PFSK-1 (cell line): ENCODE results near the gene MINDY4.

Experiments
- FOXP2 ChIP-seq: optimal IDR thresholded peaks from 2 replicates; pipeline ENCODE3; 2011; ENCODE audit warnings: borderline replicate concordance, control low read depth, inconsistent platforms; ENCODE audit not compliant: insufficient read depth; ENCODE audit errors: extremely low read length, extremely low read depth
- POLR2AphosphoS5 ChIP-seq: IDR thresholded peaks from 2 replicates; pipeline ENCODE4 v1.6.1; 2012; ENCODE audit warnings: low read depth, mild to moderate bottlenecking, control low read depth, low read length, moderate library complexity
- REST ChIP-seq, 2 experiments: IDR thresholded peaks; 2 replicates each; pipeline versions ENCODE4 v1.6.1 to v1.8.0; 2011 to 2012; ENCODE audit warnings: low read depth in 2 of 2, low read length in 2 of 2, control low read depth in 1 of 2, inconsistent platforms in 1 of 2, mild to moderate bottlenecking in 1 of 2, moderate library complexity in 1 of 2; ENCODE audit not compliant: insufficient read depth in 1 of 2
- SIN3A ChIP-seq: IDR thresholded peaks from 2 replicates; pipeline ENCODE4 v1.6.1; 2012; ENCODE audit warnings: mild to moderate bottlenecking, low read length, moderate library complexity, borderline replicate concordance; ENCODE audit not compliant: insufficient read depth
- TAF1 ChIP-seq: IDR thresholded peaks from 2 replicates; pipeline ENCODE4 v1.6.1; 2012; ENCODE audit warnings: low read length, control low read depth, borderline replicate concordance; ENCODE audit not compliant: insufficient read depth

The MINDY4 gene

GRCh38 chr7:30838008-30838407 is 66.8 kb downstream of the MINDY4 start:
- no peak for TF ChIP-seq FOXP2
- TF ChIP-seq TAF1 = no peak
- no peak for TF ChIP-seq REST (IDR thresholded peaks at IDR 0.05; ENCODE audit: insufficient read depth in 1 of 2, low read depth in 2 of 2, low read length in 2 of 2)
- TF ChIP-seq SIN3A = no peak
- no peak for TF ChIP-seq POLR2AphosphoS5

DNA sequence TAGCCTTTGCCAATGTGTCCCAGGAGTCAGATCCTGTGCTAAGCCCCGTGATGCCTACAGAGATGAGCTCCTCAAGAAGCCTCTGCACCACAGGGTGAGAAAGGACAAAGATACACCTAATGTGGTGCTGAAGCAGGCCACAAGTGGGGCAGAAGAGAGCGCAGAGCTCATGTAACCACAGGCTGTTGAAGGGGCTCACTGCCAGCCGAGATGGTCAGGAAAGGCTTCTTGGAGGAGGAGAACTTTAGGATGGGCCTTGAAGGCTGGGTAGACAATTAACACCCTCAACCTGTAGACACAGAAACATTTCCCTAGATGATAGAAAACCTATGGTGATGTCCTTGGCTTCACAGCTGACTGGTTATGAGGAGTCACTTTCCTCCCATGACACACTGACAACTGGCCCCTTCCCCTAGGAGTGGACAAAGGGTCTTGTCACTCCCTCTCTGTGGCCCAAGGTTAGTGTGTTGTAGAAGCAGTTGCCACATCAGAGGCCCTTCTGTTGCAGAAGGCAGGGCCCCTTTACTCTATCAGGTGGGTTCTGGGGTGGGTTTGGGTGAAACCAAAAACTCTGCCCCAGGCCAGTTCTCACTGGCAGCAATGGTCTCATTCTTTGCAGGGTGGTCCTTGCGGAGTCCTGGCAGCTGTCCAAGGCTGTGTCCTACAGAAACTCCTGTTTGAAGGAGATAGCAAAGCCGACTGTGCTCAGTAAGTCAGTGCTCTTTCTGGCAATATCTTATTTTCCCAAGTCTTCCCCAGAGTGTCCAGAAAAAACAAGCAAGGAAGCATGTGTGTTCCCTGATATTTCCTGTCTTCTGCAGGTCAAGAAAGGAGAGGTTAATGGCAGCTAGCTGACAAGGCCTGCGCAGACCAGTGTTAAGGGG is 69.2 kb downstream of the MINDY4 start:
- TF ChIP-seq TAF1 (no peak), SIN3A (no peak), POLR2AphosphoS5 (no peak), REST (IDR thresholded peaks at IDR 0.05; ENCODE audit: insufficient read depth in 1 of 2, low read depth in 2 of 2, low read length in 2 of 2) (no peak), FOXP2 (no peak)

DNA sequence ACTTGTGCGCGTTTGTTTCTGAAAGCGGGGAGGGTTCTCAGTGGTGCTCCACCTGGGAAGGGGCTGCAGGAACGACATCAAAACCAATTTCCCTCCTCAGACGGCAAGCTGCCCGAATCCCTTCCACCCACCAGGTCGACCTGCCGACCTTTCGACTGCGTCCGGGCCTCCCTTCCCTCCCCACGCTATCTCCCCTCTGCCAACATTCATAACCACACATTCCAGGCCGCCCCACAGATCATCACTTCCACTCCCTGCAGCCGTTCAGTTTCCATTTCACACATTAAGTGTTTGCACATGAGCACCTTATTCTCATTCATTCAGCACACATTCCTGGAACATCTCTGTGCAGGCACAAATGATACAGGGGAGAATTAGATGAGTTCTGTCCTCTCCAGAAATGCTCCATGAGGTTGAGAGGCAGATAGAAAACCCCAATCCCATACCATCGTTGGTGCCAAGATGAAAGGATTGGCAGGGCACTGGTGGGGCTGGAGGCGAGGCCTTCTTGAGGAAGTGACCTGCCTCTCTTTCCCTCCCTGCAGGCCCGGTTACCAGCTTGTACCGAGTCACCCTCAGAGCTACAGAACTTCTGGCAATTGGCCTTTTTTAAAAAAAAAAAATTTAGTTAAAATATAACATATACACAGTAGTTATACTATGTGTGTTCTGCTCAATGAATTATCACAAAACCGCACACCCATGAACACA is 70.0 kb downstream of the MINDY4 start:
- TF ChIP-seq POLR2AphosphoS5 (no peak), TAF1 (no peak), REST (IDR thresholded peaks at IDR 0.05; ENCODE audit: insufficient read depth in 1 of 2, low read depth in 2 of 2, low read length in 2 of 2) (no peak), SIN3A (no peak)

DNA sequence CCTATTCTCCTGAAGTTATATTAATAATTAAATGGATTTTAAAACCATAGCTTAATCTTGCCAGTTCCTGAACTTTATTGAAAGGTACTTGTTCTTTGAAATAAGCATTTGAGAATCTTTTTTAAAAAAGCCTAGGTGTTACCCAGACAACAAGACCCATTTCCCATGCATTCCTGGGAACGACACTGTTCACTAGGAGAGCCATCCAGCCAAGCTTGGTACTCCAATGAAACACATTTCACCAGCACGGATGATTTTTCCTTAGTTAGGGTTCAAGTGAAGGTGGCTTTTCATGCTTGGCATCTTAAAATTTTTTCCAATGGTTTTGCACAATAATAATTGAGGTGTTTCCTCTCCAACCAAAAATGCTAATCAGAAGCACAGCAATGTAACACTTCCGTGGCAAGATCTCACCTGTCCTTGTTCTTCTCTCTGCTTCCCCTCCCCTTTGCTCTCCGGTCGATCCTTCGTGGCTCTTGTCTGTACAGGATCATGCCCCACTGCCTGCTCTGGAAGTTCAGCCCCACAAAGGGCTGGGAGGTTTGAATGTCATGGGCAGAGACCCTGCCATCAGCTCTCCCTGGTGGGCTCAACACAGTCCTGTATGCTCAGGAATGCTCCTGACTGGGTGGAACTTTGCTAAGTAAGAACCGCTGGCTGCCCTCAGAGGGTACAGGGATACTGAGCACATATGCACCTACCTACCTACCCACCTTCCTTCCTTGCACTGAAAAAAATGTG is 70.8 kb downstream of the MINDY4 start:
- TF ChIP-seq REST (IDR thresholded peaks at IDR 0.05; ENCODE audit: insufficient read depth in 1 of 2, low read depth in 2 of 2, low read length in 2 of 2) = no peak
- no peak for TF ChIP-seq SIN3A
- no peak for TF ChIP-seq FOXP2
- no peak for TF ChIP-seq TAF1
- no peak for TF ChIP-seq POLR2AphosphoS5
